Astrocyte of the spinal cord (primary cell): ENCODE measurements around the gene ZBTB20.

ENCODE experiments used
- DNase-seq: peaks from one replicate; pipeline ENCODE4 v3.0.0; 2011; ENCODE audit warnings: low read depth, low spot score
- H3K4me3 ChIP-seq: 2 replicates; pipeline ENCODE4 v1.5.1; 2011; ENCODE audit warnings: low read depth, mild to moderate bottlenecking, low read length, moderate library complexity
- CTCF ChIP-seq: IDR thresholded peaks from 2 replicates; pipeline ENCODE4 v1.5.1; 2012; ENCODE audit warnings: low read depth, mild to moderate bottlenecking, low read length, inconsistent platforms
- in situ Hi-C: cut with HindIII; loops from 2 replicates; pipeline ENCODE4 v1.10.0; 2017; ENCODE audit warnings: low sequenced_read_pairs

ZBTB20 gene

DNA sequence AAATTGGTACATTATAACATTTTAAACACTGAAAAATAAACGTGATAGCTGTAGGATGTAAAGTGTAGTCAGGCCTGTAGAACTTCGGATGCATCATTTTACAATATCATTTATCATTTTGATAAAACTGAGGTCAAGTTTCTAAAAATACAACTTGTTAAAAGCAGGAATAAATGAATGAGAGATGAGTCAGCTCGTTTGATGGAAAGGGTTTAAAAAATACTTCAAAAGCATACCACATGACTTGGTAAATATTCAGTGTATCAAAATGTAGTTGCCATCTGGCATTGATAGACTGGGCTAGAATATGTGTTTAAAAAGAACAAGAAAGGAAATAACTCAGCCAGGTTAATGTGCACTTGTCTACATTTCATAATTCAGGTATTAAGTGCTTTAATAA is 496.3 kb downstream of the ZBTB20 start:
- peak; percentile 53 for DNase-seq
- in situ Hi-C loops = no loop called here
- H3K4me3 ChIP-seq = no peak overlapping the region
- TF ChIP-seq CTCF = no peak

- in situ Hi-C loops = no loop called here
- peak; percentile 69 for DNase-seq
- no peak for TF ChIP-seq CTCF
- H3K4me3 ChIP-seq = no peak overlapping the region
These were observed 497.8 kb downstream of the ZBTB20 start for GRCh38 chr3:114649331-114649730.

DNA sequence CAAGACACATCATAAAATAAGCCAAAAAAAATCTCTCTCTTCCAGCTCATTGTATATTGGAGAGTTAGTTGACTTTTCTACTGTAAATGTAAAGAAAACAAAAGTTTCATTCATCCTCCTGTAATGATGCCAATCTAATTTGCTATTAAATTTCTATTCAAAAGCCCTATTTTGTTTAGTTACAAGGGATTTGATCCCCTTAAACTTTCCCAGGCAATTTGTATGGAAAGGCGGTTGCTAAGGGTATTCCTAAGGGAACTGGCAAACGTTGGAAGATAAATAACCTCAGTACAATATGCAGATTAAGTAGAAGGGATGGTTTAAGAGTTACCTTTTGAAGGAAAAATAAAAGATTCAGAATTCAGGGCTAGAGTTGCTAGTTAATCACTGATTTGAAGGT is 500.6 kb downstream of the ZBTB20 start:
- no peak for DNase-seq
- no peak for TF ChIP-seq CTCF
- in situ Hi-C loops = no loop called here
- no peak overlapping the region for H3K4me3 ChIP-seq

DNA sequence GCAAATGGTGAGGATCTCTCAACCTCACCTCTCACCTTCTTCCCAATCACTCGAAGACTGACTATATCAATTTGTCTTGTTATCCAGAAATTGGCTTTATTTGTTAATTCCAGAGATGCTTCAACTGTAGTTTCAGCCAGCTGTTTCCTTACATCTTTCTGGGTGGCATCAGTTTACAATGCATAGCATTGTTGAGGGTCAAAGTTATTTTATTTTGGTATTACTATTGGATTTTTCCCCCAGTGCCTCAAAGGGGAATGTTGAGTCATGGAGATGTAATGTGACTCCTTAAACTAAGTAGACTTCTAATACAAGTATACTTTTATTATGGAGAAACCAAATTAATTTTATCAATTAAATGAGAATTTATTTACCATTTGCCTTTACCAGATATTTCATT is 501.7 kb downstream of the ZBTB20 start:
- DNase-seq = peak; percentile 56
- in situ Hi-C loops = no loop called here

DNA sequence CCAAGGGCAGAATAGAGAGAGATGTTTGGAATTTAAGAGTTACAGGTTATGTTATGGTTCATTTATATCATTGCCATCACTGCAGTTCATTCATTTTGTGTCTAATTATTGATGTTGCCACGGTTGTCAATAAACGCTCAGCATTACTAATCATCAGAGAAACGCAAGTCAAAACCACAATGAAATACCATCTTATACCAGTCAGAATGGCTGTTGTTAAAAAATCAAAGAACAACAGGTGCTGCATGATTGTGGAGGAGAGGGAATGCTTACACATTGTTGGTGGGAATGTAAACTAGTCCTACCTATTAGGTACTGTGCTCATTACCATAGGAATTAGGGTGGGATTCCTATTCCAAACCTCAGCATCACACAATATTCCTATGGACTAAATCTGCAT is 502.7 kb downstream of the ZBTB20 start:
- in situ Hi-C loops = no loop called here
- DNase-seq = no peak
- no peak for TF ChIP-seq CTCF
- no peak overlapping the region for H3K4me3 ChIP-seq

More for the DNA sequence above, 501.7 kb downstream of the ZBTB20 start:
- no peak overlapping the region for H3K4me3 ChIP-seq
- TF ChIP-seq CTCF = no peak

- no peak for TF ChIP-seq CTCF
- no peak for DNase-seq
- in situ Hi-C loops = no loop called here
- H3K4me3 ChIP-seq = no peak overlapping the region
These were observed 503.9 kb downstream of the ZBTB20 start for GRCh38 chr3:114642951-114643741.
